GM19324 (cell line): ENCODE measurements around the gene PBXIP1.

Experiments used
- ATAC-seq: cut with Tn5 transposase; IDR thresholded peaks from one replicate; pipeline ENCODE4 v1.9.1; 2021; ENCODE audit warnings: mild to moderate bottlenecking, moderate library complexity; ENCODE audit not compliant: unreplicated experiment, low FRiP score

The PBXIP1 gene

DNA sequence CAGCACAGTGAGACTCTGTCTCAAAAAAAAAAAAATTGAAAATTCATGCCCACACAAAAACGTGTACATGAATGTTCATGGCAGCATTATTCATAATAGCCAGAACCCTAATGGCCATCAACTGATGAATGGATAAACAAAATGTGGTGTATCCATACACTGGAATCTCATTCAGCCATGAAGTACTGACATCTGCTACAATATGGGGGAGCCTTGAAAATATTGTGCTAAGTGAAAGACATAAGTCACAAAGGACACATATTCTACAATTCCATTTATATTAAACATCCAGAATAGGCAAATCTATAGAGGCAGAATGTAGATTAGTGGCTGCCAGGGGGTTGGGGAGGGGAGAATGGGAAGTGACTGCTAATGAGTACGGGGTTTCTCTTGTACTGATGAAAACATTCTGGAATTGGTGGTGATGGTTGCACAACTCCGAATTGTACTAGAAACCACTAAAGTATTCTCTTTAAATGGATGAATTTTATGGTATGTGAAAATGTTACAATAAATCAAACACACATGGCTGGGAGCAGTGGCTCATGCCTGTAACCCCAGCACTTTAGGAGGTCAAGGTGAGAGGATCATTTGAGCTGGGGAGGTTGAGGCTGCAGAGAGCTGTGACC lies 52.8 kb downstream of the PBXIP1 start:
- ATAC-seq, result no peak

DNA sequence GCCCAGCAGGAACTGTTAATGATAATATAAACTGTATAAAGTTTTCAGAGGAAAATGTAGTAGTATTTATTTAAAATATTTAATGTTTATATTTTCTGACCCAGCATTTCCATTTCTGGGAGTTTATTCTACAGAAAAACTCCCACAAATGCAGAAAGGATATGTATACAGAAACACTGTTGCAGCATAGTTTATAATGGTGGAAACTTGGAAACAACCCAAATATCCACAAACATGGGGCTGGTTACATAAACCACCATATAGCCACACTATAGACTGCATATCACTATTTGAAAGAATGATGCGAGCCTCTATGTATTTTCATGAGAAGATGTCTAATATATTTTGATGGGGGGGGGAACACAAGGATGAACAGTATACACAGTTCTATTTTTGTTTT lies 54.3 kb downstream of the PBXIP1 start:
- ATAC-seq, result no peak

- ATAC-seq, result no peak
Observed at GRCh38 chr1:154899041-154899440, 56.9 kb downstream of the PBXIP1 start.

- no peak for ATAC-seq
Observed at GRCh38 chr1:154896771-154897286, 59.1 kb downstream of the PBXIP1 start.

- no peak for ATAC-seq
Observed at GRCh38 chr1:154895798-154896197, 60.1 kb downstream of the PBXIP1 start.
